Loucy (cell line): ENCODE measurements around the gene OR5AU1.

Source experiments
- H2AFZ ChIP-seq: fragments of 200-600 bp; sonication (generic); 2 replicates; pipeline ENCODE4 v1.6.0; 2016; ENCODE audit warnings: antibody characterized with exemption, mild to moderate bottlenecking, low read length, moderate library complexity
- H3F3A ChIP-seq: fragments of 200-600 bp; 2 replicates; pipeline ENCODE4 v1.6.0; 2016; ENCODE audit warnings: antibody characterized with exemption, low read depth, mild to moderate bottlenecking
- H3K27me3 ChIP-seq: fragments of 200-600 bp; sonication (generic); 2 replicates; pipeline ENCODE4 v1.6.1; 2014; ENCODE audit warnings: low read length, mild to moderate bottlenecking; ENCODE audit not compliant: insufficient read depth, poor library complexity, severe bottlenecking
- H3K36me3 ChIP-seq: fragments of 200-600 bp; sonication (generic); 2 replicates; pipeline ENCODE4 v1.6.1; 2016; ENCODE audit warnings: low read length; ENCODE audit not compliant: insufficient read depth
- H3K4me1 ChIP-seq: fragments of 200-600 bp; sonication (generic); 2 replicates; pipeline ENCODE4 v1.5.1; 2014; ENCODE audit warnings: low read length, mild to moderate bottlenecking; ENCODE audit not compliant: insufficient read depth, poor library complexity, severe bottlenecking
- H3K4me2 ChIP-seq: fragments of 200-600 bp; sonication (generic); 2 replicates; pipeline ENCODE4 v1.6.0; 2014; ENCODE audit warnings: antibody characterized with exemption, low read length, low read depth, mild to moderate bottlenecking; ENCODE audit not compliant: poor library complexity, severe bottlenecking
- H3K4me3 ChIP-seq: fragments of 200-600 bp; sonication (generic); 2 replicates; pipeline ENCODE4 v1.5.1; 2014; ENCODE audit warnings: low read length, mild to moderate bottlenecking, mixed read lengths; ENCODE audit not compliant: poor library complexity, severe bottlenecking
- H3K79me2 ChIP-seq: fragments of 200-600 bp; sonication (generic); 2 replicates; pipeline ENCODE4 v1.6.1; 2014; ENCODE audit warnings: low read length; ENCODE audit not compliant: insufficient read depth
- H3K9ac ChIP-seq: fragments of 200-600 bp; sonication (generic); 2 replicates; pipeline ENCODE4 v1.6.0; 2014; ENCODE audit warnings: mild to moderate bottlenecking, low read depth, low read length, moderate library complexity; ENCODE audit not compliant: poor library complexity, severe bottlenecking
- H3K9me2 ChIP-seq: fragments of 200-600 bp; sonication (generic); replicated peaks from 2 replicates; pipeline ENCODE4 v1.6.1; 2016; ENCODE audit warnings: low read depth, low read length, mixed read lengths
- H3K9me3 ChIP-seq: fragments of 200-600 bp; sonication (generic); 2 replicates; pipeline ENCODE4 v1.6.1; 2014; ENCODE audit warnings: mild to moderate bottlenecking, antibody characterized with exemption, low read length, low read depth; ENCODE audit not compliant: insufficient read depth
- H4K20me1 ChIP-seq: fragments of 200-600 bp; sonication (generic); 2 replicates; pipeline ENCODE4 v1.6.0; 2014; ENCODE audit warnings: antibody characterized with exemption, low read length, mild to moderate bottlenecking; ENCODE audit not compliant: insufficient read depth, poor library complexity, severe bottlenecking
- EZH2phosphoT487 ChIP-seq: fragments of 200-600 bp; IDR thresholded peaks from 2 replicates; pipeline ENCODE4 v1.6.1; 2018; ENCODE audit warnings: antibody characterized with exemption, mild to moderate bottlenecking, moderate library complexity, borderline replicate concordance
- TF ChIP-seq, protein P1 (sequence below): fragments of 200-600 bp; sonication (generic); conservative IDR thresholded peaks from 2 replicates; pipeline ENCODE4 v1.5.1; 2014; ENCODE audit warnings: mild to moderate bottlenecking, antibody characterized with exemption, low read length

OR5AU1 gene

DNA sequence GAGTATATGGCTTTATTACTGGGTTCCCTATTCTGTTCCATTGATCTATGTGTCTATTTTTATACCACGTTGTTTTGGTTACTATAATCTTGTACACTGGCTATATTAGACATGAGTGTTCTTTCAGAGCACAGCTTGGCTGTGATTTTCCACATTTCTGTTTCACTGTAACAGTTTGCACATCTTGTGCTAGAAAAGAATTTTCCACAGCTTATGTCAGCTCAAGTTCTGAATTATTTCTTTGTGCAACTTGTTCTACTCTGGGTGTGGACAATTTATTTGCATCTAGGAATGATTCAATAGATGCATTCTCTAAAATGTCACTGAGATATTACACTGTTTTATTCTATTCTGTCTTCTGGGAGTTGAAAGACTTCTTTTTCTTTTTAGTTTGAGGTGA is 28.4 kb upstream of the OR5AU1 start:
- no peaks in the 10 kb centered on the region for H3K27me3 ChIP-seq

DNA sequence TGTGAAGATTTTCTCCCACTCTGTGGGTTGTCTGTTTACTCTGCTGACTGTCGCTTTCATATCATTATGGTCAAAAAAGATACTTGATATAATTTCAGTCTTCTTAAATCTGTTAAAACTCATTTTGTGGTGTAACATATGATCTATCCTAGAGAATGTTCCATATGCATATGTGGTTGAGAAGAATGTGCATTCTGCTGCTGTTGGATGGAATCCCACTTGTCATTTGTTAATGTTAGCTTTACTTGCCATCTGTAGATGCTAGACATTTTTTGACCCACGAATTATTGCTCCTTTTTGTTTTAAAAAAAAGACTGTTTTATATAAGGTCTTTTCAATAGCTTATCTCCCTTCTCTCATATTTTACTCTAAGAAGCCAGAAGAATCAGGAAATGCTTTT is 26.3 kb upstream of the OR5AU1 start:
- no peak overlapping the region for H2AFZ ChIP-seq

More for the DNA sequence above, 28.4 kb upstream of the OR5AU1 start:
- H3K4me2 ChIP-seq, result no peak overlapping the region
- no peaks in the 10 kb centered on the region for H4K20me1 ChIP-seq
- H3F3A ChIP-seq, result no peaks in the 10 kb centered on the region
- H3K9me2 ChIP-seq, result no peaks in the 10 kb centered on the region
- H3K36me3 ChIP-seq, result no peaks in the 10 kb centered on the region
- no peak for TF ChIP-seq EZH2phosphoT487
- TF ChIP-seq, protein P1, sequence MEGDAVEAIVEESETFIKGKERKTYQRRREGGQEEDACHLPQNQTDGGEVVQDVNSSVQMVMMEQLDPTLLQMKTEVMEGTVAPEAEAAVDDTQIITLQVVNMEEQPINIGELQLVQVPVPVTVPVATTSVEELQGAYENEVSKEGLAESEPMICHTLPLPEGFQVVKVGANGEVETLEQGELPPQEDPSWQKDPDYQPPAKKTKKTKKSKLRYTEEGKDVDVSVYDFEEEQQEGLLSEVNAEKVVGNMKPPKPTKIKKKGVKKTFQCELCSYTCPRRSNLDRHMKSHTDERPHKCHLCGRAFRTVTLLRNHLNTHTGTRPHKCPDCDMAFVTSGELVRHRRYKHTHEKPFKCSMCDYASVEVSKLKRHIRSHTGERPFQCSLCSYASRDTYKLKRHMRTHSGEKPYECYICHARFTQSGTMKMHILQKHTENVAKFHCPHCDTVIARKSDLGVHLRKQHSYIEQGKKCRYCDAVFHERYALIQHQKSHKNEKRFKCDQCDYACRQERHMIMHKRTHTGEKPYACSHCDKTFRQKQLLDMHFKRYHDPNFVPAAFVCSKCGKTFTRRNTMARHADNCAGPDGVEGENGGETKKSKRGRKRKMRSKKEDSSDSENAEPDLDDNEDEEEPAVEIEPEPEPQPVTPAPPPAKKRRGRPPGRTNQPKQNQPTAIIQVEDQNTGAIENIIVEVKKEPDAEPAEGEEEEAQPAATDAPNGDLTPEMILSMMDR, result no peak
- H3K9me3 ChIP-seq, result no peaks in the 10 kb centered on the region
- H3K9ac ChIP-seq, result no peak overlapping the region
- H3K79me2 ChIP-seq, result no peaks in the 10 kb centered on the region
- no peak overlapping the region for H3K4me3 ChIP-seq
- peaks cover 10% of the 10 kb centered on the region for H3K4me1 ChIP-seq
- H2AFZ ChIP-seq, result no peak overlapping the region; the same call in 1 of the 2 replicates

DNA sequence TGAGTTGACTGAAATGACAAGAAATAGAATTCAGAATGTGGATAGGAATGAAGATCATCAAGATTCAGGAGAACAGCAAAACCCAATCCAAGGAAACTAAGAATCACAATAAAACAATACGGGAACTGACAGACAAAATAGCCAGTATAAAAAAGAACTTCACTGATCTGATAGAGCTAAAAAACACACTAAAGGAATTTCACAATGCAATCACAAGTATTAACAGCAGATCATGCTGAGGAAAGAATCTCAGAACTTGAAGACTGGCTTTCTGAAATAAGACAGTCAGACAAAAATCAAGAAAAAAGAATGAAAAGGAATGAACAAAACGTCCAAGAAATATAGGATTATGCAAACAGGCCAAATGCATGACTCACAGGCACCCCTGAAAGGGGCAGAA is 15.3 kb upstream of the OR5AU1 start:
- Histone ChIP-seq H3K4me3 (no peak overlapping the region), H3K4me1 (no peaks in the 10 kb centered on the region), H3F3A (no peaks in the 10 kb centered on the region), H3K9me2 (no peaks in the 10 kb centered on the region), H3K36me3 (no peaks in the 10 kb centered on the region), H3K79me2 (no peaks in the 10 kb centered on the region), H3K9ac (no peak overlapping the region), H3K4me2 (no peak overlapping the region), H3K9me3 (no peaks in the 10 kb centered on the region), H2AFZ (no peak overlapping the region), H3K27me3 (no peaks in the 10 kb centered on the region), H4K20me1 (no peaks in the 10 kb centered on the region)
- TF ChIP-seq, protein P1, result no peak
- TF ChIP-seq EZH2phosphoT487, result no peak

More for the DNA sequence above, 26.3 kb upstream of the OR5AU1 start:
- H3K79me2 ChIP-seq, result no peaks in the 10 kb centered on the region
- H4K20me1 ChIP-seq, result no peaks in the 10 kb centered on the region
- no peaks in the 10 kb centered on the region for H3K9me2 ChIP-seq
- H3K4me1 ChIP-seq, result peaks cover 10% of the 10 kb centered on the region
- H3F3A ChIP-seq, result no peaks in the 10 kb centered on the region
- TF ChIP-seq EZH2phosphoT487, result no peak
- TF ChIP-seq, protein P1, result no peak
- no peaks in the 10 kb centered on the region for H3K9me3 ChIP-seq
- no peak overlapping the region for H3K4me3 ChIP-seq
- H3K36me3 ChIP-seq, result no peaks in the 10 kb centered on the region
- H3K9ac ChIP-seq, result no peak overlapping the region
- no peak overlapping the region for H3K4me2 ChIP-seq
- H3K27me3 ChIP-seq, result no peaks in the 10 kb centered on the region
